GM19438 (cell line): ENCODE results near the gene TMPRSS13.
A peak's percentile ranks its signal among the peaks of the same experiment; 100 is the strongest.
"Not testable (repeated sequence)": the region's sequence is repeated elsewhere in the genome, so short reads cannot be mapped to it uniquely, and the experiment has no call there.

Experiments used
- ATAC-seq: cut with Tn5 transposase; IDR thresholded peaks from one replicate; pipeline ENCODE4 v1.9.1; 2021; ENCODE audit warnings: low read depth; ENCODE audit not compliant: unreplicated experiment

The TMPRSS13 gene

DNA sequence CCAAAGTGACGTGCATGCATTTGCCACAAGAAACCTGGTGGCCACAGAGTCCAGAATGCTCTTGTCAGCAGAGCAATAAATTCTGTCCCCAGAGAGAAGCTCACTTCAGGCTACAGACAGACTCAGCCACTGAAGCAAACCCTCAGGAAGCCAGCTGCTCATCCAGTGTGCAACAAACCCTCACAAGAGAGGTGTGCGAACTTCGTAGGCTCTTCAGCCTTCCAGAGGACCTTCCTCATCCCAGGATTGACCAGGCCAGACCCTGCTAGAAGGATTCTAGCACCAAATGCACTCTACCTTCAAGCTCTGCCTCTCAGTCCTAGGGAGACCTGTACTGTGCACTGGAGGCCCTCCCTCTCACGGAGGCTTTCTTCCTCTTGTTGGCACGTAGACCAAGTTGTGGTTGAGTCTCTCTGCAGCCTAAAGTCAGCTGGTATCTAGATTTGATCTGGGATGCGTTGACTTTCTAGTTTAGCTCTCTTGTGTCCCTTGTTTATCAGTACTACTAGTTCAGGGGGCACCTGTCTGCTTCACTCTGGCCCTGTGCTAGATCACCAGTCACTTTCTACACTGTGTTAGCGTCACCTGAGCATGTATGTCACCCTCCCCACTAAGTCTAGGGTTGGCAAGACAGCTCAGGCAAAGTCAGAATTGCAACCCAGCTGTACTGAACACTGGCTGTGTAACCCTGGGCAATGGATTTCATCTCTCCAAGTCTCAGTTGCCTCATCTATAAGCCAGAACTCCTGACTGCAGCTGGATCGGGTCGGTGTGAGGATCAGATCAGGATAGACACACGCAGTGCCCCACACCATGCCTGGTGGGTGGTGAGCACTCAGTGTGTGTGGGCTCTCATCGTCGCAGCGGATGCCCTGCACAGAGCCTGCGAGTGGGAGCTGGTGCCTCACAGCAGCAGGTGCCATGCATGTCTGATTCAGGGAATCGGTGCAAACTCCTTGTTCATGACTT lies 22.1 kb upstream of the TMPRSS13 start:
- no peak for ATAC-seq

DNA sequence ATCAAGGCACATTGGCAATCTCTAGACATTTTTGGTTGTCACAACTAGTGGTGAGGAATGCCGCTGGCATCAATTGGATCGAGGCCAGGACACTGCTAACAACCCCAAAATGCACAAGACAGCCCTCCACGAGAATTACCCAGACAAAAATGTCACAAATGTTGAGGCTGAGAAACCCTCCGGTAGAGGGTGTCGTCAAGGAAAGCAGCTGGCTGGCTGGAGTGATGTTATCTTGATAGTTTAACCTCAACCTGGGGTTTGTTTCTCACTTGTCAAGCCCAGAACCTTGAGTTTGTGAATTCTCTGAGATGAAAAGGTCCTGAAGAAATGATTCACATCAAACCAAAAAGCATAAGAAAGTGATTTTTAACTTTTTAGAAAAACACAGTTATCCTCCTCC lies 21.1 kb upstream of the TMPRSS13 start:
- ATAC-seq = no peak

DNA sequence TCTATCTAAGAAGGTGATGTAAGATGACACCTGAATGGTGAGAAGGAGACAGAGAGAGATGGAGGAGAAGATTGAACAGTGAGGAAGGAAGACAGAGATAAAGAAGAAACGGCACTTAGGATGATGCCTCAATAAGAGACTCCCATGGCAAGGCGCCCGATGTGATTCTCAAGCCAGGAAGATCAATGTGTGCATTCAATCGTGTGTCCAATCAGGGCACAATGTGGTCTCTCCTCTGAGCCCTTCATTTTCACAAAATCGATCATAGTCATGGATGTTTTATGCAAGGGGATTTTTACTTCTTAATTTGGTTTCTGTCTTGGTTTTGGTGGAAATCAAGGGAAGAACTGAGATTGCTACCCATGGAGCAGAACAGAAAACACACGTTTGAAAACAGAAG lies 19.9 kb upstream of the TMPRSS13 start:
- ATAC-seq = no peak

DNA sequence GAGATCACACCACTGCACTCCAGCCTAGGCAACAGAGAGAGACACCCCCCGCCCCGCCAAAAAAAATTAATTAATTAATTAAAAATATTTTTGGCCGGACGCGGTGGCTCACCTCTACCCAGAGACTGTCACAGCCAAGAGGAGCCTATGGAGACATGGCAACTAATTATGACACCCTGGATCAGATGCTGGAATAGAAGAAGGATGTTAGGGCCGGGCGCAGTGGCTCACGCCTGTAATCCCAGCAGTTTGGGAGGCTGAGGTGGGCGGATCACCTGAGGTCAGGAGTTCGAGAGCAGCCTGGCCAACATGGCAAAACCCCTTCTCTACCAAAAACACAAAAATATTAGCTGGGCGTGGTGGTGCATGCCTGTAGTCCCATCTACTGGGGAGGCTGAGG lies 19.3 kb upstream of the TMPRSS13 start:
- not testable (repeated sequence) for ATAC-seq

DNA sequence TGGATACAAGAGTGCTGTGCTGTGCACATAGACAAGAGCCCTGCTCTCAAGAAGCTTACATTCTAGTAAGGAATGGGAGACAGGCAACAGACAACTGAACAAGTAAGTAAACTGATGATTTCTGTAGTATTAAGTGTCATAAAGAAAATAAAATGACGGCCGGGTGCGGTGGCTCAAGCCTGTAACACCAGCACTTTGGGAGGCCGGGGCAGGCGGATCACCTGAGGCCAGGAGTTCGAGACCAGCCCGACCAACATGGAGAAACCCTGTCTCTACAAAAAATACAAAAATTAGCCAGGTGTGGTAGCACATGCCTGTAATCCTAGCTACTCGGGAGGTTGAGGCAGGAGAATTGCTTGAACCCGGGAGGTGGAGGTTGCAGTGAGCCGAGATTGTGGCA lies 18.5 kb upstream of the TMPRSS13 start:
- ATAC-seq = not testable (repeated sequence)

DNA sequence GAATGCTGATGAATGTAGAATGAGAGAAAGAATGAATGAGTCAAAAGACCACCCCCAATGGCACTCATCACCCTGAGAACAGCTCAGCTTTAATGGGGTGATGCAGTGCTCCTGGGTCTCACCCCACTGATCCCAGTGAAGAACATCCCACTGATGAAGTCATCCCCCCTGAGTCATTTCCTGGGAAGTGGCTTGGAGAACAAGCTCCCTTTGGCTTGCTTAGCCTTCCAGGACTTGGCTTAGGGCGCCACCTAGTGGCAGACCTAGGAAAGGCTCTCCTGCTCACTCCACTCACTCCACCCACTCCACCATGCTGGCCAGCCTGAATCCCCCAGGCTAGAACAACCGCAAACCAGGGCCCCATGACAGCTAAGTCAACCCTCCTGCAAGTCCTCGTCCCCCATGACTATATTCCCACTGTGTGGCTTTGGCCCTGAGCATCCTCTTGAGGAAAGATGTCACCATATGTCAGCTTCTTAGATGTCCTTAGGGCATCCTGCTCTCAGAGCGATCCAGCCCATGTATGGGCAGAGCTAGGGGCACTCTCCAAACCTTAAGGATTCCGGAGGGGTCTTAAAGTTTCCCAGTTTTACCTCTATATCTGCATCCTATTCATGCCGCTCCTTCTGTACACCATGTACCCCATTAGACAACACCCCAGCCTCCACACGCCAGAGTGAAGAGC lies 17.8 kb upstream of the TMPRSS13 start:
- ATAC-seq = peak; percentile 45

DNA sequence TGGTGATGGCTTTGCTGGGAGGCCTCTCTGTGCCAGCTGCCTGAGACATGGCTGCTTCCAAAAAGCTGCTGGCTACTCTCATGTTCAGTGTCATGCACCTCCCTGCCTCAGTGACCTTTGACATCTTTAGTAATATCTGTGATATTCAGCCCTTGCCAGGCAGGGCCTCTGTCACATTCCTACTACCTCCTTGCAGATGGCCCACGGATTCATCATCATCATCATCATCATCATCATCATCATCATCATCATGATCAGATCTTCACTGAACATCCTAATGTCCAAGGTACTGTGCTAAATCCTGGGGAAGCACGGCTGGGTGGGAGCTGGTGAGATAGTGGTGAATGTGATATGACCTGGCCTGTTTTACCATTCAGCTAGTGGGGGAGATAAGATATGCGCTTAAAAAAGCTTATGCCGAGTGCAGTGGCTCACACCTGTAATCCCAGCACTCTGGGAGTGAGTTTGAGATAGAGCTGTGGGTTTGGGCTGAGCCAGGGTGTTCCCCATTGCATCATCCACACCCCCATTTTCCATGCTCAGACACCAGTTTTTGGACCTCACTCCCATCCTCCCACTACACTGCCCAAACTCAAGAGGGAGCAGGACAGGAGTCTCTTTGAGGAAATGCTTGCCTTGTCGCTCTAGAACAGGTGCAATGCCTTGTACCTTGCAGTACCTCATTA lies 17.1 kb upstream of the TMPRSS13 start:
- ATAC-seq = no peak

DNA sequence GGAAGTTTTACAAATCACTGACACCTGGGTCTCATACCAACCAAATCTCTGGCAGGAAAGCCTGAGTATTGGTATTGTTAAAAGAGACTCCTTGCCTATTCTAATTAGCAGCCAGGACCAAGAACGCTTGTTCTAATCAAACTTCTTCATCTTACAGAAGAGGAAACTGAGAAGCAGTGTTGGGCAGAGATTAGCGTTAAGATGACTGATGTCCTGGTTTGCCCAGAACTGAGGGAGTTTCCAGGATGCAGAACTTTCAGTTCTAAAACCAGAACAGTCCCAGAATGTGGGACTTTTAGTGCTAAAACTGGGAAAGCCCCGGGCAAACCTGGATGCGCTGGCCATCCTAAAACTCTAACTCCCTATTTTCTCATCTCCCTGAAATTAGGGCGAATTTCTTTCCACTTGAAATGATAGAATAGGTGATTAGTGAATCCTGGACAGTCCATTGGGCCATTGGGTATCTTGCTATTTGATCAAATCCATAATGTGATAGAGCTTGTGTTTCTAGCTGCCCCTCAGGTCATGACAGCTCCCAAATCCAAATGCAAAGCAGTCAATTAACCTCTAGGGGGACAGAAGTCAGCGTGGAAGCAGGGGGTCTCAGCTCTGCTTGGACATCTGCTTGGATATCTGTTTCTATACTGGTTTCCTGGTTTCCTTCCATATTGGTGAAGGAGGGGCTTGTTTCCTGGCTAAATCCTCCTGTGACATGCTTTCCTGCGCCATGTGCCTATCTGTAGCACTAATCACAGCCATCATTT lies 16.0 kb upstream of the TMPRSS13 start:
- no peak for ATAC-seq

DNA sequence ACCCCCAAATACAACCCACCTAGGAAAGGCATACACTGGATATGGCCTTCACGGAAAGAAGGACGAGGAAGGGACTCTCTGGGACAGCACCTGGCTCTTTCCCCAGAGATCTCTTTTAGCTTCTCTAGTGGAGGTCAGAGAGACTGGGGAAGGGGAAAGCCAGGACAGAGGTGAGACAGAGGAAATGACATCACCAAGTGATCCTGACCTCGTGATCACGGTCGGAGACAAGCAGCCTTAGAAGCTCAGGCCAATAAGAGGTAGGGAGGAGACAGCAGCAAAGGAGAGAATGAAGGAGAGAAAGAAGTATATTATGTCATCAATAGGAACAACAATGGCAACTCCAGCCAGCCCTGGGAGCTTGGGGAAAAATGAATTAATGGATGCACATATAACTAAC lies 15.4 kb upstream of the TMPRSS13 start:
- no peak for ATAC-seq

DNA sequence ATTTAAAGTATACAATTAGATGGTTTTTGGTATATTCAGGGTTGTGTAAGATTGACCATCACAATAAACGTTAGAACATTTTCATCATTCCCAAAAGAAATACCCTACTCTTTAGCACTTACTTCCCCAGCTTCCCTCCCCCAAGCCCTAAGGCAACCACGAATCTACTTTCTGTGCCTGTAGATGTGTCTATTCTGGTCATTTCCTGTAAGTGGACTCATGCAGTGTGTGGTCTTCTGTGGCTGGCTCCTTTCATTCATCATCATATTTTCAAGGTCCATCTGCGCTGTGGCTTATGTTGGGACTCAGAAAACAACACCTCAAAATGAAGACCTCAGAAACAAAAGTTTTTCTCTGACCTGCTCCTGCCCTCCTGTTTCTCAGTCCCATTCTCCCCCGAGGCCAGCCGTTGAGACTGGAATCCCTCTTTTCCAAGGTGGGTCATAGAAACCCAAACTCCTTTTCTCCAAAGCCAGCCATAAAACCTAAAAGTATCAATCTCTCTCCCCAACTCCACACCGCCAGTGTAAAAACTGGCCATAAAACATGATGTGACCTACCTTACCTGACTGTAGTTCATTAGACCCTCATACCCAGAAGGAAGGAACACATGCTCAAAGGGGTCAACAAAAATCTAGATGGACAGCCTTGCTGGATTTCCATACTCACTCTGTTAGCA lies 12.9 kb upstream of the TMPRSS13 start:
- no peak for ATAC-seq

DNA sequence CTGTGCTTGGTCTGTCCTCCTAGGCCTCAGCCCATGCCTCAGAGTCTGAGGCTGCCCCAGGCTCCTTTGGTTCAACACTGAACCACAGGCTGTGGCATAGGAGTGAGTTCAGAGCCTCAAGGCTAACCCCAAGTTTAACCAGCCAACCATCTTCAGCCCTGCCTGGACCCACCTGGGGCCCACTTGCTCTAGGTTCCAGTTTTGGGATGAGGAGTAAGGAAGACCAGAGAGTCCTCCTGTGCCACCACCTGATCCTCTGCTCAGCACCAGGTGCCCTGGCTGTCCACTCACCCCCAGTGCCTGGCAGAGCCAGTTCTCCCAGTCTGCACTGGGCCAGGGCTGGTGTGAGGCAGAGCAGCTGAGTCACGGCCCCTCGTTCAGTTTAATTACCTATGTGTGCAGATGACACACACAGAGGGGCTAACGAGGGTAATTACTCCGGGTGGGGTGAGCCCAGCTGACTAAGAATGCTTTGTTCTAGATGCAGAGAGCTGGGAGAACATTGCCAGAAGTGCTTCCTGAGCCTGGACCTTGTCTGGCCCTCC lies 12.0 kb upstream of the TMPRSS13 start:
- no peak for ATAC-seq

DNA sequence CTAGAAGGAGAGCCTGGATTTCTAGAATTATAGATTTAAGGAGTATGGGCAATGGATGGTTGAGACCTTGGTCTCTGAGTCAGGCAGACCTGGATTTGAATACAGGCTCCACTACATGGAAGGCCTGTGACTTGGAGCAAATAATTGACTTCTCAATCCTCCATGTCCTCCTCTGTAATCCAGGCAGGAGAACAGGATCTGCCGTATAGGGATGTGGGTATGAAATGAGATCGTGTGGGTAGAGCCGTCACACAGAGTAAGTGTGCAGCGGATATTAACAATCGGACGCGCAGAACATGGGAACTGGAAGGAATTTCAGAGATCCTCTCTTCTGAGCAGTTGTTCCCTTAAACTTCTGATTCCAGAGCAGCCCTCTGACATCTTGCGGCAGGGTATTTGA lies 11.5 kb upstream of the TMPRSS13 start:
- no peak for ATAC-seq

DNA sequence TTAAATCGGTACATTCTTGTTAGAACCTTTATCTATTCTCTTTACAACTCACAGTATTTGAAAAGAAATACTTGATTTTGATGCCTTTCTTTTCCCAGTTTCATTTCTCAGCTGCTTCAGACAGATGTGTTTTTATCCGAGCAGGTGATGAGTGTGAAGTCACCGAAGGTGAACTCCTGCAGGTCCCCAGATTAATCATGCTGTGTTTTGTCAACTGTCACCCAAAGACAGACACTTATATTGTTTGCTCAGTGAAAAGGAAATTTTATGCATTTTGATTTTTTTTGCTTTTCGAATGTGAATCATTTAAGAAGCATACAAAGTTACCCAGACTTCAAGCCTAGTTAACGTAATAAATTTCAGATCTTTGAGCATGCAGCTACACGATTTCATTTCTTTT lies 7.8 kb upstream of the TMPRSS13 start:
- no peak for ATAC-seq

DNA sequence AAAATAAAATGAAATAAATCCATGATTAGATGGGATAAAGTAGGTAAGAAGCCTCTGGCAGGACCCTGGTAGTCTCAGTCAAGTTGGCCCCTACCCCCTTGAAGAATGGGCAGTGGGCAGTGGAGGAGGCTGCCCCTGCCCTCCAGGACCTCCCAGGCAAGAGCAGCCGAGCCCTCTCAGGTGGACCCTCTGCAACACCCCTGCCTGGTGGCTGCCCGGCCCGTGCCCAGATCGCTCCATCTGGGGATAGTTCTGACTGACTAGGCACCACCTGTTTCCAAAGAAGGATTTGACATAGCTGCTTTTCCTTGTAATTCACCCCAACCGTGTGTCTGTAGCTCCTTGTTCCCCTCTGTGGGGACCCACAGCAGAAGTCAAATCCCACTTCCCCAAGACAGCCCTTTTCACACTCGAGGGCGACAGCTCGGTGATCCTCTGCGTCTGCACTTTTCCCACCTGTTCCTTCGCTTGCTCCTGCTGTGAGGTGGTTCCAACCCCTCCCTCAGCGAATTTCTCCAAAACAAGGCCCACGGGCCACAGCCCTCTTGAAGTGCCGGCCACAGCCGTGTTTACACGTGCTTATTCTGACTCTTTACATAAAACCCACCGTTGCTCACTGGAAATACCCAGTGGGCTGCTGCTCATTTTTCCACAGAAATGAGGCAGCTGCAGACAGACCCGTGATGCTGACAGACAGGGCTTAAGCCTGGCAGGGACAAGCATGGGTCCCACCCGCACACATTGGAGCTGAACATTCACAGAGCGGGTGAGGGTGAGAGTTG lies 5.5 kb upstream of the TMPRSS13 start:
- no peak for ATAC-seq

DNA sequence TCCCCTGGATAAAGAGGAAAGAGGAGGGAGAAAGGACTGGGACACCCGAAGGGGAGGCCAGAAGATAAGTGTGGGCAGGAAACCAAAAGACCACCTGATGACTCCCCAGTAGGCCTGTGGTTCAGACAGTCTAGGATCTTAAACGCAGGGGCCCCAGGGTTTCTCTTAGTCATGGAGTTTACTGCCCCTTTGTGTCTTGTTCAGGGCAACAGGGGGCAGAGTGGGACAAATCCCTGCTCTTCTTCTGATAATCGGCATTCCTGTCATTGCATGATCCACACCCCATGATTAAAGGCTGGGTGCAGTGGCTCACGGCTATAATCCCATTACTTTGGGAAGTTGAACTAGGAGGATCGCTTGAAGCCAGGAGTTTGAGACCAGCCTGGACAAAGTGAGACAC lies 4.7 kb upstream of the TMPRSS13 start:
- ATAC-seq = no peak

DNA sequence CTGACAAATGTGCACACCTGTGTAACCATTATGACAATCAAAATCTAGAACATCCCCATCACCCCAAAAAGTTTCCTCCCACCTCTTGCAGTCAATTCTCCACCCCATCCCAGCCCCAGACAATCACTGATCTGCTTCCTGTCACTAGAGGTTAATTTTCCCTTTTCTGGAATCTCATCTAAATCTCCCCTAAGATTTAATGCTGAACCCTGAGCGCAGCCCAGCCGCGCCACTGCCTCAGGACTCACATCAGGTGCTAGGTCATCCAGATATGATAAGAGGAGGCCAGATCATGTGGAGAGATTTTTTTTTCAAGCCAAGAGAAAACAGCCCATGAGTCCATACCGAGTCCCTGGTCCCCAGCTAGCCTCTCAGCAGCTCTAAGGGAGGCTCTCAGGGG lies 4.3 kb upstream of the TMPRSS13 start:
- ATAC-seq = no peak

DNA sequence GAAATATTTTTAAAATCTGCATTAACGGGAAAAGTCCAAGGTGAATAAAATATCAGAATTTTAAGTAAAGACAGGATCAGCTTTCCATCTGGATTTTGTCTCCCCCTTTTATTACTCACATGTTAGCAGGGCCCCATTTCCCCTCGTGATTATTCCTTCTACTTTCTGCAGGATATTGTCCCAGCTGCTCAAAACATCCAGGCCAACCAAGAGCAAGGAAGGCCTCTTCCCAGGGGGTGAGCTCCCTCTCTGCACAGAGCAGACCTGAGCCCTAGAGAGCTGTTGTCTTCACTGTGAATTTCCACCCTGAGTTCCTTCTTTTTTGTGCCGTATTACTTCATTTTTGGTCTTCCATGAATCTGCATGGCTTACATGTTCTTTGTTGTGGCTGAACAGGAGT lies 3.7 kb upstream of the TMPRSS13 start:
- ATAC-seq = no peak

DNA sequence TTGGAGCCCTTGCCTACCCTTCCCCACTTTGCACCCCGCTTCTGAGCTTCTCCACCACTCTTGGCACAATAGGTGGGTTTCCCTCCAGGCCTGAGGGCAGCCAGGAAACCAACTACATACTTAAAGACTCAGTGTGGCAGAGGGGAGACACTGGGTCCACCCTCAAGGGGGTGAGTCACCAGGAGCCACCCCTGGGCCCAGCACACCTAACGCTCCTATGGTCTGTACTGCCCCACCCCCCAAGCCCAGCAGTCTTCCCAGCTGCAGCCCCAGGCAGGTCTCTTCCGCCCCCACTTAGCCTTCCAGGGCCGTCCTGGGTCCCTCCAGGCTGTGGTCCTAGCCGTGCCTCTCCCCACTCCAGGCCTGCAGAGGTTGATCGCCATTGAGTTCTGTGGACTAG lies 3.2 kb upstream of the TMPRSS13 start:
- ATAC-seq = no peak

DNA sequence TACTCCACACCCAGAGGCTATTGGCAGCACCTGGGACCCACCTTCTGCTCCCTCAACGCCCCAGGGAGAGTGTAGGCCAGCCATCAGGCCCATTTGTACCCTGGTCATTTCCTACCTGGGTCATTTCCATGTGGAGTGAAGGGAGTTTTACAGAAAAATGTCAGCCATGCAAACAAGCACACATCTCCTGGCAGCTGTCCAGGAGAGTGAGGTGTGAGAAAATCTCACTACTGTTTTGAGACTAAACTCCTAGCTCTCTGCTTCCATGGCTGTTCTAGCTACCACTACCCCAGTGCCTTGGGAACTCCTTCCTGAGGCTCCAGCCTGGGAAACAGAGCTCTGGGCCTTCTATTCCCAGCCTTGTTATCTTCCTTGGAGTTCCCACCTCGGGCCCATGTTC lies 2.8 kb upstream of the TMPRSS13 start:
- peak; percentile 49 for ATAC-seq
